GM12874 (cell line): Measurements from ENCODE around the gene LEP.

Experiments used
- TF ChIP-seq, protein P1 (sequence below): IDR thresholded peaks from 2 replicates; pipeline ENCODE4 v1.5.1; 2011; ENCODE audit warnings: low read depth, mild to moderate bottlenecking, control low read depth, low read length, moderate library complexity; ENCODE audit not compliant: insufficient read depth

The LEP gene

DNA sequence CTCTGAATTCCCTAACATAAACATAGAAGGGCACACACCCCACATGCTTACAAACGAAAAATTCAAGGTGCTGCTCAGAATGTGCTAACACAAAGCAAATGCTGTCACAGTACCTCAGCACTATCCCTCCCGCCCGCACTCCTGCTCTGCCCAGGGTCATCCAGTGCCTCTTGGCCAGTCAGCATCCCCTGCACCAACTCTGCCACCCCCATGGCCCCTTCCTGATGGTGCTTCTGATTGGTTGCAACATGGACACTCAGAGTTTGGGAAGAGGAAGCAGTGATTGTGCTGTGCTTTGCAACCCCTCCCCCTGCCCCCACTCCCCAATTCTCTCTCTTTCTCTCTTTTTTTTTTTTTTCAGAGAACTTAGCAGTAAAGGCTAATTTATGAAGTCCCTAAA, 13.8 kb upstream of the LEP start:
- TF ChIP-seq, protein P1, sequence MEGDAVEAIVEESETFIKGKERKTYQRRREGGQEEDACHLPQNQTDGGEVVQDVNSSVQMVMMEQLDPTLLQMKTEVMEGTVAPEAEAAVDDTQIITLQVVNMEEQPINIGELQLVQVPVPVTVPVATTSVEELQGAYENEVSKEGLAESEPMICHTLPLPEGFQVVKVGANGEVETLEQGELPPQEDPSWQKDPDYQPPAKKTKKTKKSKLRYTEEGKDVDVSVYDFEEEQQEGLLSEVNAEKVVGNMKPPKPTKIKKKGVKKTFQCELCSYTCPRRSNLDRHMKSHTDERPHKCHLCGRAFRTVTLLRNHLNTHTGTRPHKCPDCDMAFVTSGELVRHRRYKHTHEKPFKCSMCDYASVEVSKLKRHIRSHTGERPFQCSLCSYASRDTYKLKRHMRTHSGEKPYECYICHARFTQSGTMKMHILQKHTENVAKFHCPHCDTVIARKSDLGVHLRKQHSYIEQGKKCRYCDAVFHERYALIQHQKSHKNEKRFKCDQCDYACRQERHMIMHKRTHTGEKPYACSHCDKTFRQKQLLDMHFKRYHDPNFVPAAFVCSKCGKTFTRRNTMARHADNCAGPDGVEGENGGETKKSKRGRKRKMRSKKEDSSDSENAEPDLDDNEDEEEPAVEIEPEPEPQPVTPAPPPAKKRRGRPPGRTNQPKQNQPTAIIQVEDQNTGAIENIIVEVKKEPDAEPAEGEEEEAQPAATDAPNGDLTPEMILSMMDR = no peak

DNA sequence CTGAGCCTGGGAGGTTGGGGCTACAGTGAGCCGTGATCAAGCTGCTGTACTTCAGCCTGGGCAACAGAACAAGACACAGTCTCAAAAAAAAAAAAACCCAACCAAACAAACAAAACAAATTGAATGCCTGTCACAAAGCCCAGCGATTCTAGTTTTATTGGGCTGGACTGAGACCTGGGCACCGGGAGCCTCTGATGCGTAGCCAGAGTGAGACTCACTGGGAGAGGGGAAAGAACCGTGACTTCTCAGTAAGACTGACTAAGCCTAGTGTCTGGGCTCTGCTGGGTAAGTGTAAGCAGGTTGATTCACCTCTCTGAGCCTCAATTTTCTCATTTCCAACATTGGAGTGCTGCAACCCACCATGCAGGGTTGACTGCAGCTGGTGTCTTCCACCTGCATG, 10.1 kb upstream of the LEP start:
- TF ChIP-seq, protein P1 = no peak

DNA sequence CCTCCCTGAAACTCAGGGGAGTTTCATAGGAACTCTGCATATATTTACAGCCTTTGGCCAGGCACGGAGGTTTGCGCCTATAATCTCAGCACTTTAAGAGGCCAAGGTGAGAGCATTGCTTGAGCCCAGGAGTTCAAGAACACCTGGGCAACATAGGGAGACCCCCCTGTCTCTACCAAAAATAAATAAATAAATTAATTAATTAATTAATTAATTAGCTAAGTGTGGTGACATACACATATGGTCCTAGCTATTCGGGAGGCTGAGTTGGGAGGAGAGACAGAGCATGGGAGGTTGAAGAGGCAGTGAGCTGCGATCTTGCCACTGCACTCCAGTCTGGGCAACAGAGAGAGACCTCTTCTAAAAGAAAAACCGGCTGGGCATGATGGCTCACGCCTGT, 9.4 kb upstream of the LEP start:
- TF ChIP-seq, protein P1 = no peak

DNA sequence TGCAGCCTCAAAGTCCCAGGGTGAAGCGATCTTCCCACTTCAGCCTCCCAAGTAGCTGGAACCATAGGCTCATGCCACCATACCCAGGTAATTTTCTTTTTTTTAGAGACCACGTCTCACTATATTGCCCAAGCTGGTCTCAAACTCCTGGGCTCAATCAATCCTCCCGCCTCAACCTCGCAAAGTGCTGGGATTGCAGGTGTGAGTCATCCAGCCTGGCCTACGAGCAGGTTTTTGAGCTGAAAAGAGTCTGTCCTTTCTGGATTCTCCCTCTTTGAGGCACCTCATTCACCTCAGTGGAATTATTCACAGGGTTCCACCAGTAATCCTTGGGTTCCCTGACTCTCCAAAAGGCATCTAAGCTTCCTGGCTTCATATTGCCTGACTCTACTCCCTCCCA, 7.6 kb upstream of the LEP start:
- TF ChIP-seq, protein P1 = no peak

- TF ChIP-seq, protein P1 = no peak
Observed at GRCh38 chr7:128234476-128235026, 6.5 kb upstream of the LEP start.

GRCh38 chr7:128235471-128235870, 5.6 kb upstream of the LEP start:
- TF ChIP-seq, protein P1 = no peak

DNA sequence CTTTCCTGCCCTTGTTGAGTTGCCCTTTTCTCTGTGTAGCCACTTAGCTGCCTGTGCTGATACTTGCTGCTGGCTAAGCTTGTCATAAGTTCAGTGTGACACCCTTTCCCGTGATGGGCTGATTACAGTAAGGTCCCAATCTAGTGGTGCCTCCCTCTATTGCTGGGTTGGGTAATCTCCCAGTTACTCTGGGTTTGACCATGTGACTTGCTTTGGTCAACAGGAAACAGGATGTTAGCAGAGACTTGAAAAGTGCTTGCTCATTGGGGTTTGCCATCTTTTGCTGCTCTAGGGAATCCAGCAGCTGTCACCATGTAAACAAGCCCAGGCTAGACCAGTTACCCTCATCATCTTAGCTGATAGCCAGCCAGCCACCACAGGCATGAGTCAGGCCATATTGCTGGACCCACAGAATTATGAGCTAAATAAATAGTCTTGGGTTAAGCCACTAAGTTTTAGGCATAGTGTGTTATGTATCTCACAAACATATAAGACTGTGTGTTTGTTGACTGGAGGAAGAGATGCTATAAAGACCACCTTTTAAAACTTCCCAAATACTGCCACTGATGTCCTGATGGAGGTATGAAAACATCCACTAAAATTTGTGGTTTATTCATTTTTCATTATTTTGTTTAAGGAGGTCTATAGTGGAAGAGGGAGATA, 4.0 kb upstream of the LEP start:
- TF ChIP-seq, protein P1 = no peak
